Erythroblast (primary cell): ENCODE results near the gene ADRA2C.

Experiments
- GATA1 ChIP-seq: IDR thresholded peaks from 2 replicates; pipeline ENCODE4 v1.6.1; 2011; ENCODE audit warnings: low read depth, mild to moderate bottlenecking, control low read depth, low read length, moderate library complexity
- POLR2A ChIP-seq: IDR thresholded peaks from 2 replicates; pipeline ENCODE4 v1.6.1; 2011; ENCODE audit warnings: mild to moderate bottlenecking, low read length

GRCh38 chr4:3721186-3721585 lies 45.0 kb upstream of the ADRA2C start:
- TF ChIP-seq POLR2A = no peak
- no peak for TF ChIP-seq GATA1
